ENCODE results near the gene STK38L. TPM values are rescaled to one million over a fixed set of nuclear protein-coding genes. Genes with fewer than 3 reads are reported as not detected.

STK38L gene
- total and polyA plus RNA-seq, 8 donors, result 28.2 to 45.1 (median 40.4) TPM

- DNase-seq (no peak), ATAC-seq (no peak)
- H3K27ac ChIP-seq, result peak overlapping the region in 1 of 2 donors; percentile 34
- no peaks in the 10 kb centered on the region for H3K9me3 ChIP-seq
- intact Hi-C loops (cut with DNase I), result no loop called here
- H3K36me3 ChIP-seq, result no peaks in the 10 kb centered on the region
- H3K4me1 ChIP-seq, result peaks cover 0 to 3% of the 10 kb centered on the region in 2 donors
- no peak overlapping the region for H3K4me3 ChIP-seq
- TF ChIP-seq, protein P1, sequence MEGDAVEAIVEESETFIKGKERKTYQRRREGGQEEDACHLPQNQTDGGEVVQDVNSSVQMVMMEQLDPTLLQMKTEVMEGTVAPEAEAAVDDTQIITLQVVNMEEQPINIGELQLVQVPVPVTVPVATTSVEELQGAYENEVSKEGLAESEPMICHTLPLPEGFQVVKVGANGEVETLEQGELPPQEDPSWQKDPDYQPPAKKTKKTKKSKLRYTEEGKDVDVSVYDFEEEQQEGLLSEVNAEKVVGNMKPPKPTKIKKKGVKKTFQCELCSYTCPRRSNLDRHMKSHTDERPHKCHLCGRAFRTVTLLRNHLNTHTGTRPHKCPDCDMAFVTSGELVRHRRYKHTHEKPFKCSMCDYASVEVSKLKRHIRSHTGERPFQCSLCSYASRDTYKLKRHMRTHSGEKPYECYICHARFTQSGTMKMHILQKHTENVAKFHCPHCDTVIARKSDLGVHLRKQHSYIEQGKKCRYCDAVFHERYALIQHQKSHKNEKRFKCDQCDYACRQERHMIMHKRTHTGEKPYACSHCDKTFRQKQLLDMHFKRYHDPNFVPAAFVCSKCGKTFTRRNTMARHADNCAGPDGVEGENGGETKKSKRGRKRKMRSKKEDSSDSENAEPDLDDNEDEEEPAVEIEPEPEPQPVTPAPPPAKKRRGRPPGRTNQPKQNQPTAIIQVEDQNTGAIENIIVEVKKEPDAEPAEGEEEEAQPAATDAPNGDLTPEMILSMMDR (IDR thresholded peaks at IDR 0.05), result no peak
- H3K27me3 ChIP-seq, result no peaks in the 10 kb centered on the region
Measured at GRCh38 chr12:27284021-27284420, 39.9 kb downstream of the STK38L start.

DNA sequence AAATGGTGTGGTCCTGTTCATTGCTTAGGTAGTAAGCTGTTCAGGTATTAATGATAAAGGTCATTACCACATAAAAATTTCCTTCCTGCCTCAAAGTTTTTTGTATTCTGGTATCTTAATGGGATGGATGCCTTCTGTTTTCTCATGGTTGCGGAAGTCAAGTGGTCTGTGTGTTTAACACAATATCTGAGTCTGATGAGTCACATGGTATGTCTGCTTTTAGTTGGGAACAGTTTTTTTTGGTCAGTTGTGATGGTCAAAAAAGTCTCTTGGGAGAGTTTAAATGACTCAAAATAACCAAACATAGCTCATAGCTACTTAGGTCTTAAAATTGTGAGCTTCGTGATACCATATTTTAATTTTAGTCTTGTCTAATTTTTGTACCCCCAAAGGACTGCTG lies 40.7 kb downstream of the STK38L start:
- TF ChIP-seq, protein P1 (IDR thresholded peaks at IDR 0.05), result no peak
- ATAC-seq (peak; percentile 39), DNase-seq (no peak)
- no peaks in the 10 kb centered on the region for H3K27me3 ChIP-seq
- peak overlapping the region; percentile 25 to 34 for H3K27ac ChIP-seq
- no peaks in the 10 kb centered on the region for H3K9me3 ChIP-seq
- peaks cover 0 to 1% of the 10 kb centered on the region in 2 donors for H3K4me1 ChIP-seq
- no peaks in the 10 kb centered on the region for H3K36me3 ChIP-seq
- no peak overlapping the region for H3K4me3 ChIP-seq
- intact Hi-C loops (cut with DNase I), result no loop called here

GRCh38 chr12:27285403-27285802 lies 41.3 kb downstream of the STK38L start:
- DNase-seq (no peak), ATAC-seq (no peak)
- Histone ChIP-seq H3K4me1 (no peaks in the 10 kb centered on the region), H3K9me3 (no peaks in the 10 kb centered on the region), H3K4me3 (no peak overlapping the region), H3K27ac (peak overlapping the region; percentile 25 to 34), H3K27me3 (no peaks in the 10 kb centered on the region), H3K36me3 (no peaks in the 10 kb centered on the region)
- TF ChIP-seq, protein P1 (IDR thresholded peaks at IDR 0.05), result no peak
- intact Hi-C loops (cut with DNase I), result no loop called here

DNA sequence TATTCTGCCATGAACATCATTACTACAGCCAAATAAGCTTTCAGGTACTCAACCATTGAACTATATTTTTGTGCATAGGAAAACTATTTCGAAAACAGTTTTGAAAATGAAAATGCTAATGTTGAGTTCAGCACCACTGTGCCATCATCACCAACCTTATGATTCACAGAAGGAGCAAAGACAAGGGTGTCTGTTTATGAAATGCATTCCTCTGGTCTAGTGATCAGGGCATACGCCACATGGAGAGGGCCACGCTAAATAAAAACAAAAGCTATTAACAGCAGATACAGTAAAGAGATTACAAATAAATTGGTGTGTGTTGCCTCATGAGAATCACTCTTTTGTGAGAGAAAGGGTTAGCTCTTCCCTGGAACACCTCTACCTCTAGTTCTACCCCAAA lies 45.3 kb downstream of the STK38L start:
- ATAC-seq (no peak), DNase-seq (no peak)
- H3K36me3 ChIP-seq, result no peaks in the 10 kb centered on the region
- no peak overlapping the region for H3K27ac ChIP-seq
- H3K4me1 ChIP-seq, result no peaks in the 10 kb centered on the region
- H3K4me3 ChIP-seq, result no peak overlapping the region
- intact Hi-C loops (cut with DNase I), result no loop called here
- H3K27me3 ChIP-seq, result no peaks in the 10 kb centered on the region
- TF ChIP-seq, protein P1 (IDR thresholded peaks at IDR 0.05), result no peak
- no peaks in the 10 kb centered on the region for H3K9me3 ChIP-seq

GRCh38 chr12:27290501-27291168 lies 46.5 kb downstream of the STK38L start:
- Histone ChIP-seq H3K4me3 (no peak overlapping the region), H3K27ac (no peak overlapping the region), H3K36me3 (no peaks in the 10 kb centered on the region), H3K4me1 (no peaks in the 10 kb centered on the region), H3K27me3 (no peaks in the 10 kb centered on the region), H3K9me3 (no peaks in the 10 kb centered on the region)
- TF ChIP-seq, protein P1 (IDR thresholded peaks at IDR 0.05), result no peak
- no peak for ATAC-seq
- DNase-seq, result no peak
- intact Hi-C loops (cut with DNase I), result no loop called here

All from left lung (tissue), 10 donors.